Stimulated activated memory B cell treated with anti-CD40 and anti-IgM and Interleukin-4, amounts not matched to agents 10 μg/mL and 1 μg/mL and 100 μg/mL, for 72 hours (primary cell): ENCODE measurements around the gene ODF2.
"Not testable (repeated sequence)": the region's sequence is repeated elsewhere in the genome, so short reads cannot be mapped to it uniquely, and the experiment has no call there.

Experiments used
- ATAC-seq: fragments of 150-1000 bp; cut with Tn5 transposase; 2 replicates; pipeline ENCODE4 v1.10.0; 2021
- H3K27ac Mint-ChIP-seq: one replicate; pipeline ENCODE4 v1.8.0; 2022; ENCODE audit warnings: mild to moderate bottlenecking, mixed read lengths
- H3K27me3 Mint-ChIP-seq: one replicate; pipeline ENCODE4 v1.8.0; 2022; ENCODE audit warnings: mixed read lengths
- H3K36me3 Mint-ChIP-seq: one replicate; pipeline ENCODE4 v1.8.0; 2022; ENCODE audit warnings: mixed read lengths
- H3K4me1 Mint-ChIP-seq: one replicate; pipeline ENCODE4 v1.8.0; 2022; ENCODE audit warnings: mixed read lengths
- H3K4me3 Mint-ChIP-seq: one replicate; pipeline ENCODE4 v1.8.0; 2022; ENCODE audit warnings: mild to moderate bottlenecking, moderate library complexity, mixed read lengths
- H3K9me3 Mint-ChIP-seq: one replicate; pipeline ENCODE4 v1.8.0; 2022; ENCODE audit warnings: mixed read lengths

ODF2 gene

DNA sequence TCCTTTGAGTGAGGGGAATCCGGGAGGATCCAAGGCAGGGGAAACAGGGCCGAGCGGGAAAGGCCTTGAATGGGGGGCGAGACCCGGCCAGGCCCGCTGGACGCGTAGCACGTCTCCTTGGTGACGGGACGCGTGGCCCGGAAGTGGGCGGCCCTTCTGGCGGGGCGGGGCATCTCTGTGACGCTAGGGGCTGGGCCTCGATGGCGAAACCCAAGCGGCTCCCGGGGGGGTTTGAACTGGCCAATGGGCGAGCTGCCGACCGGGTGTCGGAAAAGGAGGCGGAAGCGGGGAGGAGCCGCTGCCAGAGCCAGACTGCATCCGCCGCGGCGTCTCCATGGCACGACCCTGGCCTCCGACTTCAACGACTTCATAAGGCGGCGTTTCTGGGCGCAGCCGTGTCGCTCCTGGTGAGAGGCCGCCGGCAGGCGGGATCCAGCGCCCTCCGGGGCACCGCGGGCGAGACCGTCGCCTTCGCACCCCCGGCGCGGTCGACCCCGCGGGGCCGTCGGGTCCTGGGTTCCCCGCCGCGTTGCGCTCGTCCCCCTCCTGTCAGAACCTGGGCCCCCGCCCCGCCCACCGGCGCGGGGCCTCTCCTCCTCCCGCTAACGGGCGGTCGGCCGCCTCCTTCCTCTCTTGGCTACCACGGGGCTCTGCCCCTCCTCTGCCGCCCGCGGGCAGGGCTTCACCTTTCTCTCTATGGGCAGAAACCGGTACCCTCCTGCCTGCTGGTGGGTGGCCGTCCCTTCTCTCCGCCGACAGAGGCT lies at the start of gene ODF2:
ODF2 (plus strand) TSS at position 158 of the 764 bp plus-strand sequence; CDS start at position 244, 86 bp downstream.
- peaks cover 12% of the 10 kb centered on the region for H3K36me3 Mint-ChIP-seq
- ATAC-seq: peak; percentile 94

GRCh38 chr9:128406848-128407391 lies 48.9 kb upstream of the ODF2 start:
- H3K4me1 Mint-ChIP-seq: no peaks in the 10 kb centered on the region
- ATAC-seq: no peak
- no peaks in the 10 kb centered on the region for H3K9me3 Mint-ChIP-seq
- H3K27ac Mint-ChIP-seq: no peak overlapping the region
- peaks cover 45% of the 10 kb centered on the region for H3K27me3 Mint-ChIP-seq
- H3K36me3 Mint-ChIP-seq: no peaks in the 10 kb centered on the region
- no peak overlapping the region for H3K4me3 Mint-ChIP-seq

More for the DNA sequence above, at the start of gene ODF2:
- Mint-ChIP-seq H3K27me3 (no peaks in the 10 kb centered on the region), H3K9me3 (no peaks in the 10 kb centered on the region), H3K27ac (peak within 1 kb of the TSS; percentile 88), H3K4me1 (peaks cover 23% of the 10 kb centered on the region), H3K4me3 (peak within 1 kb of the TSS; percentile 94)

DNA sequence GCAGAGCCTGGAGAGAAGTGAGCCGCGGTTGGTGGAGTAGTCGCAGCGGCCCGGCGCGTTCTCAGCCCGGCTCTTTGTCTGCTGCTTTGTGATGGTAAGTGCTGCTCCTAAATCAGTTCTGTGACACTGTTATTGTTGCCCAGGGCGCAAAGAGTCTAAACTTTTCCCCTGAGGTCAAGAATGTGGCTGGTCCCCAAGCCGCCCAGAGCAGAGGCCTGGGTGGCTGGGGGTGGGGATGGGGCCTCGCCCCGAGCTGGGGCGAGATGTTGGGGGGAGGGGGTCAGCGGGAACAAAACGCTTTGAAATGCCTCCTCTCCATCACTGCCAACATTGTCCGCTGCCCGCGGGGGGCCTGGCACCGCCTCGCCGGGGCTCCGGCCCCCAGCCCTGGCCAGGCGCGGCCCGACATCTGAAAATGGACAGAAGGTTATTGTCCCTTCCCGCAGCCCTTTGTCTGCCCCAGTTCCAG lies 46.8 kb upstream of the ODF2 start:
- Mint-ChIP-seq H3K36me3 (no peaks in the 10 kb centered on the region), H3K27ac (no peak overlapping the region)

DNA sequence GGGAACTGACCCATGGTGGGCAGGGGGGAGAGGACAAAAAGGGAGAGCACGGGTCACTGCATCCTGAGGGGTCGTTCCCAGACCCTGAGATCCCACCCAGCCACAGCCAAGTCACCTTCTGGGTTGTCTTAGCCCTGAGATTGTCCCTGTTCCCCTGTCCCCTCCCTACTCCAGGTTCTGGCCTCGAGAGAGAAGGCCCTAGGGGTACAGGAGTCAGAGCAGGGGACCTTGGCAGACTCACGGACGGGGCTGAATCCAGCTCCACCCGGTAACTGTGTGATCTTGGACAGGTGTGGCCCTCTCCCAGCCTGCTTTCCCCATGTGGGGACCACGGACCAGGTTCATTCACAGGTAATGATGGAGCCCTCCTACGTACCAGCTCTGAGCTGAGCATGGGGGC lies 46.4 kb upstream of the ODF2 start:
- Mint-ChIP-seq H3K27ac (no peak overlapping the region), H3K27me3 (peaks cover 56% of the 10 kb centered on the region), H3K4me3 (no peak overlapping the region), H3K36me3 (no peaks in the 10 kb centered on the region), H3K4me1 (no peaks in the 10 kb centered on the region), H3K9me3 (no peaks in the 10 kb centered on the region)
- ATAC-seq: peak; percentile 11

More for the DNA sequence above, 46.8 kb upstream of the ODF2 start:
- Mint-ChIP-seq H3K4me1 (no peaks in the 10 kb centered on the region), H3K9me3 (no peaks in the 10 kb centered on the region), H3K4me3 (no peak overlapping the region), H3K27me3 (peaks cover 51% of the 10 kb centered on the region)
- ATAC-seq: no peak

DNA sequence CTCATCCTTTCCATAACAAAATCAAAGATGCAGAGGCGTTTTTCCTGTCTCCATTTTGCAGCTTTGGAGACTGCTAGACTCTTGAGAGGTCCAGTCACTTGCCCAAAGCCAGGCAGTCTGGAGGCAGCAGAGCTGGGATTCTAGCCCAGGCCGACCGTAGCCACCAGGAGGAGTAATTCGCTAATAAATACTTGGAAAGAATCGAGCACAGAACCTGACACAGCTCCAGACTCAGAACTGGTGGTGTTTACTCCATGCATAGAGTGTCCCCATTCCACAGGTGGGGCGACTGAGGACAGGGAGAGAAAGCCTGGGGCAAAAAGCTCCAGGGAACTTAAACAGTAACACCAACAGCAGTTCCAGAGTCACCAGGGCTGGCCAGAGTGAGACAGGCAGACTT lies 45.8 kb upstream of the ODF2 start:
- ATAC-seq: no peak
- no peak overlapping the region for H3K4me3 Mint-ChIP-seq
- no peak overlapping the region for H3K27ac Mint-ChIP-seq
- H3K4me1 Mint-ChIP-seq: no peaks in the 10 kb centered on the region
- H3K36me3 Mint-ChIP-seq: no peaks in the 10 kb centered on the region
- H3K27me3 Mint-ChIP-seq: peaks cover 59% of the 10 kb centered on the region
- no peaks in the 10 kb centered on the region for H3K9me3 Mint-ChIP-seq

DNA sequence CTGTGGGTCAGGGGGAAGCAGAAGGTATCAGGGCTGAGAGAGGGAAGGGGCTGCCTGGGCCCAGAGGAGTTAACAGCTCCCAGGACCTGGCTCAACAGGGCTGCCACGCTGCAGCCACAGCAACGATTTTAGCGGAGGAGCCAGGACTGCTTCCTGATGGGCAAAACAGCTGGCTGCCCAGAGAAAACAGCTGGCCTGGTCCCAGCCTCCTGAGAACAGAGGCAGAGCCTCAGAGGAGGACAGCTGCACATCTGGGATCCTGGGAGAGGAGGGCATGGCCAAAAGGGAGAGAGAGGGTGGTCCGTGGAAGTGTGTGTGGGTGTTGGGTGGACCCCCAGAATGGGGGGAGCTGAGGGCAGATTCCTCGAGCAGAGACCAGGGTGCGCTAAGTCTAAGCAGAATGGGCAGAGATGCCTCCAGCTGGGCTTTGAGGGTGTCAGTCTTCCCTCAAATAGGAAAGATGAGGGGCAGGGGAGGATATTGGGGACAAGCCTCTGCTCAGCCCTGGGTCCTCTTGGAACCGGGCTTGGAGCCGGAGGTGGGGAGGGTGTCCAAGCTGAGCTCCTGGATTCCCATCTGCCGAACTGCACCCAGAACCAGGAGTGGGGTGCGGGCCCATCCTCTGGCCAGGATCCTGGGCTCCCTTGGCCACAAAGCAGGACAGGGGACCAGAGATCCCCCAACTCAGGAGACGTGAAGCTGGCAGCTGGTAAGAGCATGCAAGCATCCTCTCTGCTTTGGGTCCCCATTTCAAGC lies 44.3 kb upstream of the ODF2 start:
- no peak for ATAC-seq
- no peaks in the 10 kb centered on the region for H3K36me3 Mint-ChIP-seq
- H3K4me3 Mint-ChIP-seq: no peak overlapping the region
- no peaks in the 10 kb centered on the region for H3K9me3 Mint-ChIP-seq
- peaks cover 59% of the 10 kb centered on the region for H3K27me3 Mint-ChIP-seq
- no peaks in the 10 kb centered on the region for H3K4me1 Mint-ChIP-seq
- H3K27ac Mint-ChIP-seq: no peak overlapping the region

GRCh38 chr9:128412120-128412790 lies 43.6 kb upstream of the ODF2 start:
- Mint-ChIP-seq H3K27ac (no peak overlapping the region), H3K36me3 (no peaks in the 10 kb centered on the region), H3K4me3 (no peak overlapping the region), H3K27me3 (peaks cover 59% of the 10 kb centered on the region), H3K9me3 (no peaks in the 10 kb centered on the region), H3K4me1 (no peaks in the 10 kb centered on the region)
- ATAC-seq: no peak

- not testable (repeated sequence) for H3K36me3 Mint-ChIP-seq, H3K4me1 Mint-ChIP-seq, ATAC-seq, H3K27ac Mint-ChIP-seq, H3K4me3 Mint-ChIP-seq, H3K9me3 Mint-ChIP-seq
- peaks cover 64% of the 10 kb centered on the region for H3K27me3 Mint-ChIP-seq
These were observed 42.1 kb upstream of the ODF2 start for GRCh38 chr9:128413728-128414127.

- Mint-ChIP-seq H3K4me1 (peaks cover 4% of the 10 kb centered on the region), H3K36me3 (no peaks in the 10 kb centered on the region), H3K27ac (no peak overlapping the region), H3K27me3 (peaks cover 72% of the 10 kb centered on the region), H3K9me3 (no peaks in the 10 kb centered on the region), H3K4me3 (no peak overlapping the region)
- no peak for ATAC-seq
These were observed 41.3 kb upstream of the ODF2 start for GRCh38 chr9:128414461-128414860.

DNA sequence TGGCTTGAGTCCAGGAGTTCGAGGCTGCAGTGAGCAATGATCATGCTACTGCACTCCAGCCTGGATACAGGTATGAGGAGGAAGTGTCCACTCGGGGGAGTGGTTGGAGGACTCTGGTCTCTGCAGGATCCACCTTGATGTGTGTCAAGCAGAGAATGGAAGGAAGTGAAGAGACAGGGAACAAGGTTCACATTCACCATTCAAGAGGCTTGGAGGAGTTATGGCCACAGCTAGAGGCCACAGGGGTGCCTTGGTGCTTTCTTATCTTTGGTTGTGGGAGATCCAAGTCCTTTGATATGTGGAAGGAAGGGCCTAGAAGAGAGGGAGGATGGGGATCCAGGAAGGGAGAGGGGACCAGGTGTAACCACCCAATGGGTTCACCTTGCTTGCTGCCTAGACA lies 40.5 kb upstream of the ODF2 start:
- Mint-ChIP-seq H3K4me3 (no peak overlapping the region), H3K9me3 (no peaks in the 10 kb centered on the region), H3K36me3 (no peaks in the 10 kb centered on the region)

DNA sequence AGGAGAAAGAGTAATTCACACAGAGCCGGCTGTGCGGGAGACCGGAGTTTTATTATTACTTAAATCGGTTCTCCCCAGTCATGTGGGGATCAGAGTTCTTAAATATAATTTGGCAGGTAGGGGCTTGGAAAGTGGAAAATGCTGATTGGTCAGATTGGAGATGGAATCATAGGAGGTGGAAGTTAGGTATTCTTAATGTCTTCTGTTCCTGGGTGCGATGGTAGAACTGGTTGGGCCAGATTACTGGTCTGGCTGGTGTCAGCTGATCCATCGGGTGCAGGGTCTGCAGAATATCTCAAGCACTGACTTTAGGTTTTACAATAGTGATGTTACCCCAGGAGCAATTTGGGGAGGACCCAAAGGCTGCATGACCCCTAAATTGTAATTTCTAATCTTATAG lies 39.8 kb upstream of the ODF2 start:
- Mint-ChIP-seq H3K27ac (no peak overlapping the region), H3K36me3 (no peaks in the 10 kb centered on the region), H3K9me3 (no peaks in the 10 kb centered on the region), H3K4me1 (peaks cover 10% of the 10 kb centered on the region), H3K27me3 (peaks cover 66% of the 10 kb centered on the region), H3K4me3 (no peak overlapping the region)
- ATAC-seq: no peak

More for the DNA sequence above, 40.5 kb upstream of the ODF2 start:
- peaks cover 10% of the 10 kb centered on the region for H3K4me1 Mint-ChIP-seq
- peaks cover 73% of the 10 kb centered on the region for H3K27me3 Mint-ChIP-seq
- no peak for ATAC-seq
- no peak overlapping the region for H3K27ac Mint-ChIP-seq

DNA sequence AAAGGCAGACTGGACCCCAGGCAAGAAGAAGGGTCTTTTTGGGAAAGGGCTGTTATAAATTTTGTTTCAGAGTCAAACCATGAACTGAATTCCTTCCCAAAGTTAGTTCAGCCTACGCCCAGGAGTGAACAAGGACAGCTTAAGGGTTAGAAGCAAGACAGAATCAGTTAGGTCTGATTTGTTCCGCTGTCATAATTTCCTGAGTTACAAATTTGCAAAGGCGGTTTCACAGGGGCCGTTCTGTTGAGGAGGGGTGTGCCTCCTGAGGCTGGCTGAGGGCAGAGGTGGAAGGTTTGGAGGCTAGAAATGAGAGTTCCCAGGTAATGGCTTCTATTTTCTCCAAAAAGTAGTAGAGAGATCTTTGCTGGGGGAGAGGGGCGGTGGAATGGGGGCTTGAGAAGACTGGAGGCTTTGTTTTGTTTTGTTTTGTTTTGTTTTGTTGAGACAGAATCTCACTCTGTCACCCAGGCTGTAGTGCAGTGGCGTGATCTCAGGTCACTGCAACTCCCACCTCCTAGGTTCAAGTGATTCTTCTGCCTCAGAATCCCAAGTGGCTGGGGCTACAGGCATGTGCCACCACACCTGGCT lies 39.3 kb upstream of the ODF2 start:
- Mint-ChIP-seq H3K27me3 (peaks cover 61% of the 10 kb centered on the region), H3K9me3 (no peaks in the 10 kb centered on the region), H3K4me3 (no peak overlapping the region), H3K4me1 (peaks cover 14% of the 10 kb centered on the region), H3K36me3 (no peaks in the 10 kb centered on the region), H3K27ac (no peak overlapping the region)
- ATAC-seq: no peak

DNA sequence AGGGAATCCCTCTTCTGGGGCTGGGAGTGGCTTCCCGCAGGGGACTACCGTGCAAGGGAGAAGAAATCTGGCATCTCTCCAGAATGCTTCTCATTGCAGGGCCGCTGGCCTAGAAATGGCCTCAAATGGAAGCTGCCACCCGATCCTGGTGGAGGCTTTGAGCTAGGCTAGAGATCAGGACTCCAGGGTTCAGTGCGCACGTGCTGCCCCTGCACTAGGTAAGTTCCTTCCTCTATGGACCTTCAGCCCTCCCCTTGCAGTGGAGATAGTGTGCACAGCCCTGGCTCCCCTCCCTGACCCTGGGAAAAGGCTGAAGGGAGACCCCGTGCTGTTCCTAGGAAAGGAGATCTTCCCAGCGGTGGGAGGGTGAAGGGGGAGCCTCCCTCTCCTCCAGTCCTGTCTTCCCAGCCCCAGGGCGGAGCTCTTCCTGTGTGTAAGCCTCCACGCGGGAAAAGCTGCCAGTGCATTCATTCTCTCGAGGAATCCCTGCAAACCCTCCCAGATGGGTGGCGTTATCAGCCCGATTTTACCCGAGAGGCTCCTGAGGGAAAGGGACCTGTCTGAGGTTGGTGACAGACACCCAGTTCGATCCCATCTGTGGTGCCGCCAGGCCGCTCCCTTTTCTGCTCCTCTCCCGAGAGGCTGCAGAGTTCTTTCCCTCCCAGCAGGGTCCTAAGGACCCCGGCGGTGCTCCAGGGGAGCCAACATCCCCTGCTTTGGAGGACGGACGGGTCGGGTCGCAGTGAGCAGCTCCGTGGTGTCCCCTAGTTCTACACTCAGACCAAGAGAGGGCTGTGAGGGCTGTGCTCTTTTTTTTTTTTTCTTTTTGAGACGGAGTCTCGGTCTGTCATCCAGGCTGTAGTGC lies 36.5 kb upstream of the ODF2 start:
- H3K9me3 Mint-ChIP-seq: no peaks in the 10 kb centered on the region
- H3K27me3 Mint-ChIP-seq: peaks cover 60% of the 10 kb centered on the region
- peak overlapping the region; percentile 79 for H3K4me3 Mint-ChIP-seq
- H3K4me1 Mint-ChIP-seq: peaks cover 14% of the 10 kb centered on the region
- peak overlapping the region; percentile 27 for H3K27ac Mint-ChIP-seq
- H3K36me3 Mint-ChIP-seq: no peaks in the 10 kb centered on the region
- ATAC-seq: no peak

DNA sequence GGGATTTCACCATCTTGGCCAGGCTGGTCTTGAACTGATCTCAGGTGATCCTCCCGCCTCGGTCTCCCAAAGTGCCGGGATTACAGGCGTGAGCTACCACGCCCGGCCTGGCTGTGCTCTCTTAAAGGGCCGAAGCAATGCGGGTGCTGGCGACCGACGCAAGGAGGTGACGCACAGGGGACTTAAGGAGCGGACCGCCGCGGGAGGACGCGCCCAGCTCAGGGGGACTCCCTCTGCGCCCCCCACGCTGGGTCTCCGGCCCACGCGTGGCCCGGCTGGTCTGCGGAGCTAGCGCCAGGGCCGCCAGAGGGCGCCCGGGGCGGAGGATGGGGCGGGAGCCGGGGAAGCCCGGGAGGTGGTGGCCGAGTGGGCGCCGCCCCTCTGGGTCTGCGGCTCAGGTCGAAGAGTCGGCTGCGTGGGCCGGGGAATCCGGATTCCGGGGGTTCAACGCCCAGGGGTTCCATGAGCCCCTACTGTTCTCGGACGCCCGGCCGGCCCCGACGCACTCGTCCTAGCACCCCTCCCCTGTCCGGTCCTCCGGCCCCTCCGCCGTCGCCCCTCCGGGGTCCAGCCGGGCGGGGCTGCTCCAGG lies 35.7 kb upstream of the ODF2 start:
- H3K4me1 Mint-ChIP-seq: peaks cover 14% of the 10 kb centered on the region
- ATAC-seq: peak; percentile 89
- H3K36me3 Mint-ChIP-seq: no peaks in the 10 kb centered on the region
- no peaks in the 10 kb centered on the region for H3K9me3 Mint-ChIP-seq
- peak overlapping the region; percentile 79 for H3K4me3 Mint-ChIP-seq
- peaks cover 60% of the 10 kb centered on the region for H3K27me3 Mint-ChIP-seq
- peak overlapping the region; percentile 27 for H3K27ac Mint-ChIP-seq
